GM15510 (cell line): ENCODE data around the gene SFTPB.

ENCODE experiments used
- POLR2A ChIP-seq: IDR thresholded peaks from 3 replicates; pipeline ENCODE4 v1.6.1; 2011; ENCODE audit warnings: borderline replicate concordance; ENCODE audit not compliant: insufficient read length; ENCODE audit errors: extremely low read depth

SFTPB gene

DNA sequence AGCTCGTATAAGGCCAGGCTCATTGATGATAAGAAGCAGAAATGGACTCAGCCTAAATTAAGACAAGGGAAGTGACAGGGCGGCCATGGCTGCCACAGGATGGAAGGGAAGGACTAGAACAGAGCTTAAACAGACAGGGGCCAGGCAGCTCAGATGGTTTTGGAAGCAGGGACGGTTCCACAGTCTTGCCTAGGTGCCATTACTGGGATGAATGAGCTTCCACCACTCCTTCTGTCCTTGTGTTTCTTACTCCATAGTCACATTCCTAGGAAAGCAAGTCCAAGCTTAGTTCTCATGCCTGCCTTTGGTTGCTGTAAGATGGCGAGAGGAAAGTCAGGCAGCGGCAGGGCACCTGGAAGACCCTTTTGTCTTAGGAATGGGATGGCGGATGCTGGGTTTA lies 38.1 kb upstream of the SFTPB start:
- no peak for TF ChIP-seq POLR2A

DNA sequence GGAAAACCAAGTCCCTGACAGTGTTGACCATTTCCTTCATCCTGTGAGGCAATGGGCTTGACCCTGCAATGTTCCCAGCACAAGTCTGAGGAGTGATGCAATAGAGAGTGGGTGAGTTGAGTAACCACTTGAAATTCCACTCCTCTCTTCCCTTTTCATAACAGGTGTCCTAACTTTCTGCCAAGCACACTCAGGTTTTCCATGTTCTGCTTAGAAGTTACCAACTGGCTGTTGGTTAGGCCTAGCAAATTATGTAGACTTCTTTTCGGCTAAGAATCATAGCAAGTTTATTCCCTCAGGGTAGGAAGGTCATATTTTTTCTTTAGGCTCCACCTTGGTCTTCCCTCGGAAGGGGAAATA lies 37.7 kb upstream of the SFTPB start:
- no peak for TF ChIP-seq POLR2A

DNA sequence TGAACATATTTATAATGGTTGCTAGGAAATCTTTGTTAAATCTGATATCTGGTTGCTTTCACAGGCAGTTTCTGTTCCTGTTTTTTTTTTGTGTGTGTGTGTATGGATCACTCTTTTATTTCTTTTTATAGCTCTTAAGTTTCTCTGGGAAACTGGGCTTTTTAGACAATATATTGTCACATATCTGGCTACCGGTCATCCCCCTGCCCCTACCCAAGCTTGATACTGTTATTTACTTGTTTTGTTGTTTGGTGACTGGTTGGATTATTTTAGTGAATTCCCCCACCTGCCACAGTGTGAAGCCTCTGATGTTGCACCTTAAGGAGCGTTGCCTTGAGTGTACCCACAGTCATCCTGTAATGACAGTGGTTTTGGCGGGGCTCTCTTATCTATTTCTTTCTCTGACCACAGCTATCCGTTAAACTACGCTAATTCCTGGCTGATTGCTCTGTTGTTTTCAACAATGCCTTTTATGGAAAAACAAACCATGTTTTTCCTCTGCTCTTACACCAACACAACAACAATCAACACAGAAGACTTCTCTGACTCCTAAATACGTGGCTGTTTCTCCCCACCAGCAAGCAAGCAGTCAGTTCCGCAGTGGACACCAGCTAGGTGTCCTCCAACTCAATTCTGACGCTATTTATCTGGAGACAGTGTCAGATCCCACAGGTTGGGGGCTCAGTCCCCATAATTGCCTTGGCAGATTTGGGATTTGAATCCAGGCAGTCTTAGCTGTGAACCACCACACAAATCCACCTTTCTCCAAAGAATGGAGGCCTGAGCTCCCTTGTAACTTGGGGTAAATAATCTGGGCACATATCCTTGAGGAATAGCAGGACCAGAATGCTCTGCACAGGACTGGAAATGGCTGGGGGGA lies 37.0 kb upstream of the SFTPB start:
- TF ChIP-seq POLR2A, result no peak

DNA sequence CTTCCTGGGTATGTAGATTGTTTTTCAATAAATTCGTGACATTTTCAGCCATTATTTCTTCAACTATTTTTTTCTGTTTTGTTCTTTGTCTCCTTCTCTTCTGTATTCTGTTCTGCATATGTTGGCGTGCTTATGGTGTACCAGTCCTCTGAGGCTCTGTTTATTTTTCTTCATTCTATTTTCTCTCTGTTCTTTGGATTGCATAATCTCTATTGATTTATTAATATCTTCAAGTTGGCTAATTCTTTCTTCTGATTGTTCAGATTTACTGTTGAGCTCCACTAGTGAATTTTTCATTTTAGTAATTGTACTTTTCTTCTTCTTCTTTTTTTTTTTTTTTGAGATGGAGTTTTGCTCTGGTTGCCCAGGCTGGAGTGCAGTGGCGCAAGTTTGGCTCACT lies 36.0 kb upstream of the SFTPB start:
- no peak for TF ChIP-seq POLR2A

DNA sequence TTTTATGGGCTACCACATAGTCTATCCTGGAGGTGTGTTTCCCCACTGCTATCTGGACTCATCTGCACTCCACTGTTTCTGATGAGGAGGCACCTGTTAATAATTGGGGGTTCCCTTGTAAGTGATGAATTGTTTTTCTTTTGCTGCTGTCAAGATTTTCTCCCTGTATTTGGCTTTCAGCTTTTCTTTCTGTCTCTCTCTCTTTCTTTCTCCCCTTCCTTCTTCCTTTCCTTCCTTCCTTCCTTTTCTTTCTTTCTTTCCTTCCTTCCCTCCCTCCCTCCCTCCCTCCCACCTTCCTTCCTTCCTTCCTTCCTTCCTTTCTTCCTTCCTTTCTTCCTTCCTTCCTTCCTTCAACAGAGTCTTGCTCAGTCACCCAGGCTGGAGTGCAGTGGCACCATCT lies 35.3 kb upstream of the SFTPB start:
- TF ChIP-seq POLR2A, result no peak

DNA sequence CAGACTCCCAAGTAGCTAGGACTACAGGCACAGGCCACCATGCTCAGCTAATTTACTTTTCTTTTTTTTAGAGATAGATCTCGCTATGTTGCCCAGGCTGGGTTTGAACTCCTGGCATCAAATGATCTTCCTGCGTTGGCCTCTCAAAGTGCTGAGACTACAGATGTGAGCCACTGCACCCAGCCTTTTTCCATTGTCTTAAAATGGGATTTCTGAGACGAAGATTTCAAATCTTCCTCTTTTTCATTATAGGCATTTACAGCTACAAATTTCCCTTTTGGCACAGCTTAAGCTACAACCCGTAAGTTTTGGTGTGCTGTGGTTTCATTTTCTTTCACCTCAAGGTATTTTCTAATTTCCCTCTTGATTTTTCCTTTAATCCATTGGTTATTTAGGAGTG lies 34.8 kb upstream of the SFTPB start:
- no peak for TF ChIP-seq POLR2A

DNA sequence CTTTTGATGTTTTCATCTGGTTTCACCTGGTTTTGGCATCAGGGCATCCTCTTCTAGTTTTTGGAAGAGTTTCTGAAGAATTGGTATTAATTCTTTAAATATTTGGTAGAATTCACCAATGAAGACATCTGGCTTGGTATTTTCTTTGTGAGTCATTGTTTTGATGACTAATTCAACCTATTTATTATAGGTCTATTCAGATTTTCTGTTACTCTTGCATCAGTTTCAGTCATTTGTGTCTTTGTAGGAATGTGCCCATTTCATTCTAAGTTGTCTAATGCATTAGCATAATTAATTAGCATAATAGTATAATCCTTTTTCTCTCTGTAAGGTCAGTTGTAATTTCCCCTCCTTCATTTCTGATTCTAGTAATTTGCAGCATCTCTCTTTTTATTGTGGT lies 34.2 kb upstream of the SFTPB start:
- no peak for TF ChIP-seq POLR2A

DNA sequence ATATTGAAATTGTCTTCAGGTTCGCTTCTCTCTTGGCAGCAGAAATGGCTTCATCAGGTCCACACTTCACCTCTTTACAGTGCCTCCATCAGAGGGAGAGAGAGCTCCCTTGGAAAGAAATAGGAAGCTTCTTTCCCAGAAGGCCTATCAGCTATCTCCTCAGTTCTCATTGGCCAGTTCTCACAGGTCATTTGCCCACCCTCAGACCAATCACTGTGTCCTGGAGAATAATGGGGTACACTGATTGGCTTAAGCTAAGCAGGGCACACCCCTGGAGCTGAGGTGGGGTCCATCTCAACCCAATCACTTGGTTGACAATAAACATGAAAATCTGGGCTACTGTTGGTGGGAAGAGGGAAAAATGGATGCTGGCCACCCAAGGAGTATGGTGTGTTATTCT lies 31.3 kb upstream of the SFTPB start:
- TF ChIP-seq POLR2A, result no peak

DNA sequence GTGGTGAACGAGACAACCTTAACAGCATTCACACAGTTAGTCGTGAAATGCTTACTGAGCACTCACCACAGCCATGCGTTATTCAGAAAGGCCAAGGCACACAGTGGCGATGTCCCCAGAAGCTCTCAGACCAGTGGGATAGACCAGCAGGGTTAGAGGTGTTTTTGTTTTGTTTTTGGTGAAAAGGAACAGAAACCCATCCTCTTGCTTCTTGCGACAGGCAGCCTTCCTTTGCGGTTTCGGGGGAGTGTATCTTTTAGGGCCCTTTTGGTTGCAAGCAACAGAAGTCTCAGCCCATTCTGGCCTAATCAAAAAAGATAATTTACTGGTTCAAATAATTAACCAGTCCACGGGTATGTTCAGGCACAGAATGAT lies 30.9 kb upstream of the SFTPB start:
- TF ChIP-seq POLR2A, result no peak

DNA sequence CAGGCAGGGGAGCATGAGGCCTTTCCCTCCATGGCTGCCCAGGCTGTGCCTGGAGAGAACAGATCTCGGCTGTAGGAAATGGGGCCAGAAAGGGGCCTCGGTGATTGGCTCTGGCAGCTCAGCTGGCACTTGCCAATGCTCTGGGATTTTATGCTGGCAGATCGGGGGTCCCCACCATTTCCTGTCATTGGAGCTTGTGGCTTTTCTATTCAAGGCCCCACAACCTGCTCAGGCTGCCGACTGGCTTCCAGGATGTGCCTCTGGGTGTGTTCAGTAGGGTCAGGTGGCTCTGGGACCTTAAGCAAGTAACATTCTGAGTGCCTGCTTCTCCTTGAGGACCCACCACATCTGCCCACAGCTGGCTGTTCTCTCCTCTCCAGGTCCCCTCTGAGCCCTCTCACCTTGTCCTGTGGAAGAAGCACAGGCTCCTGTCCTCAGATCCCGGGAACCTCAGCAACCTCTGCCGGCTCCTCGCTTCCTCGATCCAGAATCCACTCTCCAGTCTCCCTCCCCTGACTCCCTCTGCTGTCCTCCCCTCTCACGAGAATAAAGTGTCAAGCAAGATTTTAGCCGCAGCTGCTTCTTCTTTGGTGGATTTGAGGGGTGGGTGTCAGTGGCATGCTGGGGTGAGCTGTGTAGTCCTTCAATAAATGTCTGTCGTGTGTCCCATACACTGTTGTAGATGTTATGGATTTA lies 30.3 kb upstream of the SFTPB start:
- TF ChIP-seq POLR2A, result no peak

DNA sequence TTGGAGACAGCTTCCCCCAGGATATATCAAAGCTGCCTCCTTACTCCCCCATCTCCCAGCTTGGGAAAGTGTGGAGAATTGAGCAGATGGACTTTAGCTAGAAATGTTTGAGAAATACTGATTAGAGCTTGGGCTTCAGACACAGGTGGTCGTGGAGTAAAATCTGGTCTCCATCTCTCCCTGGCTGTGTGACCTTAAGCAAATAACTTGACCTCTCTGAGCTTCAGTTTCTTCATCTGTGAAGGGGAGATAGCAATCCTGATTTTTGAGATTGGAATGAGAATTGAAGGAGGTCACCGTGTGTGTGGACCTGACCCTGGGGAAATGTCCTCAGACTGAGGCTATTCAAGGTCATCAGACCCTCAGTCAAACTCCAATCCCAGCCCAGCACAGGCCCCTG lies 29.7 kb upstream of the SFTPB start:
- no peak for TF ChIP-seq POLR2A

DNA sequence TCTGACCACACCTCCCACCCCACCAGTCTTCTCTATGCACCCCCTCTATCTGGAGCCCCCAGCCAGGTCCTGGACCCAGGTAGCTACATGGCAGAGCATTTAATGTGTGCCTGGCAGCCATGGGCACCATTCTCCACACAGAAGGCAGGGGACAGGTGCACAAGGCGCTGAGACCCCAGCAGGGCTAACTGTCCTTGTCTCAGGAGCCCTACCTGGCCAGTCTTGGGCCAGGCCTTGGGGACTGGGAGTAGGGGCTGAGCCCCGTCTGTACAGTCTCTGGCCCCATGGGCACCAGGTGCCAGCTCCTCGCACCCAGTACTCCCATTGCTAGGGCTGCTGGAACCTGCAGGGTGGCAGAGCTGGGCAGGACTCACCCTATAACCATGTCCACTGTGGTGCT lies 29.1 kb upstream of the SFTPB start:
- no peak for TF ChIP-seq POLR2A

DNA sequence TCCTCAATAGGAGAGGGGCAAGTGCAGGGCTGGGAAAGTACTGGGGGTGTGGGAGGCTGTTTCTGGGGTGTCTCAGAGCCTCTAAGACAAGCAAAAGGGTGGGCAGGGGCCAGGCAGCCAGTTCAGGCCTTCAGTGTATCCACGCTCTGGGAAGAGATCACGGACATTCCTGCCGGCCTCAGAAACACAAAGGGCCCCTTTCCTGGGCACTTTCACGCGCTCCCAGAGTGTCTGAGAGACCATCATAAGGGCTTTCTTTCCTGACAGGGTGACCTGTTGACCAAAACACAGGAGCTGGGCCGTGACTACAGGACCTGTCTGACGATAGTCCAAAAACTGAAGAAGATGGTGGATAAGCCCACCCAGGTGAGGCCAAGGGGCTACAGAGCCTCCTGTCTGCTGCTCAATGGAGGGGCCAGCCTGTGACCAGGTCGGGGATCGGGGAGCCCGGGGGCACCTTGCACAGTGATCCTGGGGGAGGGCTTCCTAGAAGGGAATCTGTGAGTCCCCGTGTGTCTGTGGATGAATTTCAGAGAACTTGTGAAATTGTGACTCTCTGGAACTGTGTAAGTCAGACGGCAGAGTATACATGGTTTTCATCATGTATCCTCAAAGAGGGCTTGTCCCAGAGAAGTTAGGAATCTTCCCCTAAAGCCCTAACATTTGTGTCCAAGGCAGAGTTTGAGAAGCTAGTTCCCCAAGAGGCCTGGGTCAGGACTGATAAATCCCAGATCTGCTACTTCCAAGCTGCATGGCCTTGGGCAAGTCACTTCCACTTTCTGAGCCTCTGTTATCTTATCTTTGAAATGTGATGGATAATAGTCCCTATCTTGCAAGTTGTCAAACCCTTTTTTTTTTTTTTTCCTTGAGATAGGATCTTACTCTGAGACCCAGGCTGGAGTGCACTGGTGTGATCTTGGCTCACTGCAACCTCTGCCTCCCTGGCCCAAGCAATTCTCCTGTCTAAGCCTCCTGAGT lies 28.0 kb upstream of the SFTPB start:
- TF ChIP-seq POLR2A, result no peak

DNA sequence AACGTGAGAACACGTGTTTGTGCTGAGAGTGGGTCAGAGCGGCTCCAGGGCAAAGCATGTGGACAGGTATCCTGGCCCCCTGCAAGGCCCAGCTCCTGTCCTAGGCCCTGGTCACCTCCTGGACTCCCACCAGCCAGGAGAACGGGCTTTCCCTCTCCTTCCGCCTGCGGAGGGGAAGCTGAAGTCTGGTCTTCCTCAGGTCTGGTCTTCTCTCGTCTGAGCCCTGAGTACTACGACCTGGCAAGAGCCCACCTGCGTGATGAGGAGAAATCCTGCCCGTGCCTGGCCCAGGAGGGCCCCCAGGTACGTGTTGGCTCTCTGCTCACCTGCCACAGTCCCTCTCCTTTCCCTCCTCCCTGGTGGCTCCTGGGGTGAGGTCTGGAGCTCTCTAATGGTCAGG lies 27.1 kb upstream of the SFTPB start:
- TF ChIP-seq POLR2A, result no peak
